Hepatocyte (in vitro differentiated cells): Measurements from ENCODE around the gene ANXA2.
A peak's percentile ranks its signal among the peaks of the same experiment; 100 is the strongest.

ENCODE experiments used
- CTCF ChIP-seq: fragments of 200-600 bp; sonication (generic); IDR thresholded peaks from 2 replicates; pipeline ENCODE4 v1.5.1; 2016; ENCODE audit warnings: antibody characterized with exemption, mild to moderate bottlenecking; ENCODE audit not compliant: poor library complexity
- EZH2 ChIP-seq: fragments of 200-600 bp; sonication (generic); IDR thresholded peaks from 2 replicates; pipeline ENCODE4 v1.6.1; 2016; ENCODE audit warnings: antibody characterized with exemption, mild to moderate bottlenecking, borderline replicate concordance
- EZH2phosphoT487 ChIP-seq: fragments of 200-600 bp; sonication (generic); IDR thresholded peaks from one replicate; pipeline ENCODE4 v1.6.1; 2018; ENCODE audit warnings: antibody characterized with exemption, mild to moderate bottlenecking, low read depth, moderate library complexity; ENCODE audit not compliant: unreplicated experiment, severe bottlenecking

DNA sequence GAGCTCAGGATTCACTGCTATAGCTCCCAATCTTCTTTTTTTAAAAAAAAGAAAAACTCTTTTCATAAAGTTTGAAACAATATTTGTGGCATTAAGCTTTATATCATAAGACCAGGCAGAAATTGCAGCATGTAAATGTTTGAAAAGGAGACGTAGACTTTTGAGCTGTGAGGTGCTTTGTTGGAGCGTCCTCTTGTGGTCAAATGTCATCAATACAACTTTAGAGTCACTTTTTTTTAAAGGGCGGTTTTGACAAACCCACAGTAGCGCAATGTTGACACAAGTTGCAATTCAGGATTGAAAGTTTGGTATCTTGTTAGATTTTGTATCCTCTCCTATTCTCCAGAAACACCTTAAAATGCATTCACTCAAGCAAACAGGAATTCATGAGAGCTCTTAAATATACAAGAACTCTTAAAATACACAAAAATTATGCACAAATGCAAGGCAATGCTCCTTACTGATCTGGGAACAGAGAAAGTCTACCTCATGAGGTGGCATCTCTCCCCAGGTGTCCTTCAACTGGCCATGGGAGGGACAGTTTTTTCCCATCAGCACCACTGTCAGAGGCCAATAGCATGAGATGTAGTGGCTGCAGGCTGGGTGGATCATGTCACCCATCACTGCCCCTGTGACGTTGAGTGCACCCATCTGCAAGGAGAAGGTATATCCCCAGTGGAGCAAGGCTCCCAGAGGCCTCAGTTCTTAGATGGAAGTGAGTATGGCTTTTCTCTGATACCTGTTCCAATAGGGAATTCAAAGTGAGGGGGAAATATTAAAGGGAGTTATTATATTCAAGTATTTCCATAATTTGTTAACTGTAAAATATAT is 70.7 kb downstream of the ANXA2 start:
- TF ChIP-seq CTCF (peak; percentile 90), EZH2 (no peak), EZH2phosphoT487 (no peak)
